Measurements from ENCODE around the gene MLC1.

Gene MLC1

DNA sequence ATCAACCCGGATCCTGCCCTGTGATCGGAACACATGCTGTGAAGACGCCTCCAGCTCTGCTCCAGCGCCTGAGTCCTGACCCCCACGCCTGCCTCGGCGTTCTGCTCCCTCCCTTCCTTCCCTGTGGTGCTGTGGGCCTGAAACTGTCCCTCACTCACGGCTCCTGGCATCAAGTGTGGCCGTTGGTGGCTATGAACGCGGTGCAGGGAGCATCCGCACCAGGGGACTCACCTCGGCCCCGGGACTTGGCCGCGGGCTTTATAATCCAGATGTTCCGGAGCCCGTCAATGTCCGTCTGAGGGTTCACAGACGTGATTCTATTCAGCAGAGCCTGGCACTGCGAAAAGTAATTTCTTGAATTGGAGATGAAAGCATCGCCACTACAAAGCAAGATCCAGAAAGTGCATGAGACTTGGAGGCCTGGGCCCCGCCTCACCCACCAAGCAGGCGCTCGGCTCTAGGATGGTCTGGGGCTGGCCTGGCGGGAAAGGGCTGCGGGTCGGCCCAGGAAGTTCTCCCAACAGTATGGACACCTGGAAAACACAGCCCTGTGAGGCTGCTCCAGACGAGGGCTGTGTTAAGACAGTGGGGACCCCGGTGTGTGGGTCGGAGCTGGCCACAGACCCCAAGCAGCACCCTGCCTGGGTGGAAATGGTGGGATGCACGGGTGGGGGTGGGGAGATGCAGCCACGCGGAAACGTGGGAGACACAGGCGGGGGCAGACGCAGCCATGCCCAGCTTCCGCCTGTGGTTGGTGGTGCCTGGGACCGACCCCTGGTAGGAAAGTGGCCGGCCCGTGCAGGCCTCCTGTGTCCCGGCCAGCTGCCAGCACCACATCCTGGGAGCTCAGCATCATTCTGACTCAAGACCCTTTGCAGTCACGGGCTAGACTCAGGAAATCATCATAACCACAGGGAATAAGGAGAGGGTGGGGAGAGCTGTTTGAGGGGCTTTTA, 50.8 kb downstream of the MLC1 start:
- no peak for DNase-seq

DNA sequence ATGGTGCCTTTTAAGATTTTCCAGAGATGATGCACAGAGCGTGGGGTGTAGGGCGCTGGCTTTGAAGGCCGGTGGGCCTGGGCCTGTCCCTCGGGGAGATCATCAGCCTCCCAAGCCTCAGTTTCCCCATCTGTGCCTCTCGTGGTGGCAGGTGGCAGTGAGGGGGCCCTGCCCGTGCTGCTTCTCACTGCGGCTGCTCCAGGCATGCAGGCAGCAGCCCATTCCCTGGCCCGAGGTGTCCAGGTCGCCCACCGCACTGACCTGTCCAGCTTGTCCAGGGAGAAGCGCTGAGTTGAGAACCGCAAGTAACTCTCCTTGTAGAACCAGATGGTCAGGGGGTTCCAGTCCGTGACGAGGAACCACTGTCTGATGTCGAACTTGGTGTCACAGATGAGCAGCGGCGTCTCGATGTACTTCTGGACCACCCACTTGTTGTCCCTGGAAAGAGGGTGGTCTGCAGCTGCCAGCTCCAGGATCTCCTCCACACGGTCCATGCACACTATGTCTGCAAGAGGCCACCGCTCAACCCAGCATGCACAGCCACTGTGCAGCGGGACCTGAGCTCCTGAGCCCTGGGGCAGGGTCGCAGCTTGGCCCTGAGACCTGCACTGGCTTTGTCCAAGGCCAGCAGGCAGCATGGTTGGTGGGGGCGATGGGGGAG, 52.2 kb downstream of the MLC1 start:
- DNase-seq, result no peak

DNA sequence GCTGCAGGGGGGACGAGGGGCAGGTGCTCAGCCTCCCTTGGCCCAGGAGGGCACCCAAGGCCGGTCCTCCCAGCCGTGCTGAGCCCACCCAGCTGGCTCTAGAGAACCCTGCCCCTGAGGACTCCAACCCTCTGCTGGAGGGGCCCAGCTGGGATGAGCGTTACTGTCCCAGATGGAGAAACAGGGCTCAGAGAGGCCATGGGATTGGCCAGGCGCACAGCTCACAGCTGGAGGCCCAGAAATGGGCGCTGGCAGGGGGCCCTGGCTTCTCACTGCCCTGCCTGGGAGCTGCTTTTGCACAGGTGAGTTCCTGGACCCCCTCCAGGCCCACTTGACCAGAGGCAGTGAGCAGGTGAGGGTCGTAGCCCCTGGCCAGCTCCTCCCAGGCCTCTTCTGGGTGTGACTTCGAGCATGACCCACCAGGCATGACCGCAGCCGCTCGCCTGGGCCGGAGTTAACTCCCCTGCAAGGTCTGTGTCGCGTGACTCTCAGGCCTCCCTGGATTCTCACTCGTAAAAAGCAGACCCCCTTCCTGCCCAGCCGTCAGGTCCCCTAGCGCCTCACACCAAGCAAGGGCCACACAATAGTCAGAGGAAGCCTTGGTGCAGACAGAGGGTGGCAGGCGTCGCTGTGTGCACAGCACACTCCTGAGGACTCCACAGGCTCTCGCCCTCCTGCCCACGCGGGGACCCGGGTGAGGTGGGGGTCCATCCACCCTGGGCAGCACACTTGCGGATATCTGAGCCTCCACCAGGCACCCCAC, 52.9 kb downstream of the MLC1 start:
- no peak for DNase-seq

DNA sequence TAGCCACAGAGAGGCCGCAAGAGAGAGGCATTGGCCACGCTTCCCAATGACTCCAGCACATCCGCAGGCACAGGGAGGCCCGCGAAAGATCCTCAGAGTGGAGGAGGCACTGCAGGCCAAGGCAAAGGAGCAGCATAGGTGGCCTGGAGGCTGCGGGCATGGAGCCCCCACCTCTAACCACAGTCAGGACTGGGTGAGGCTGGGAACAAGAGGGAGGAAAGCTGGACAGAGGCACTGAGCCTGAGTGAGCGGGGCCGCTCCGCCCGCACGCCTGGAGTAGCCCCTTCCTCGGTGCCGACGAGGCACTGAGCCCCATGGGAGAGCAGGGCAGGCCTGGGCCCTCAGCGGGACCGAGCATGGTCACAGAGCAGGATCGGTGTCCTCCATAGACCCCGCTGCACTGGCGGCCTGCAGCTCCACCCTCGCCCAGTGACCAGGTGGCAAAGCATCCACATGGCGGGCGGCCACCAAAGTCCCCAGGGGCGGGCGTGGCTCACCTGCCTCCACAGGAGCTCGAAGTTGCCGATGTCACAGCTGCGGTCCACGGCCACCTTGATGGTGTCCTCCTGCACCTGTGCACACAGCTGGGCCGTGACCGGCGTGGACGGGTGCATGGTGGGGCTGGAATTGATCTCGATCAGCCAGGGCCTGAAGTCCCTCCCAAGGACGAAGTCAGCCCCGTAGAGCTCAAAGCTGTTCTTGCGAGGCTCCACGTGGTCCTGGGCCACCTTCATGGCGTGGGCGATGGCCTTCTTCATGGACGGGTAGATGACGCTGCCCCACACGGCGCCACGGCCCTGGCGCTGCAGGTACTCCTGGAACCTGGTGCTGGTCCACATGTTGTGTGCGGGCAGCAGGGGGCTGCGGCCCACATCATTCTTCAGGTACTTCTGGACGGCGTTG, 53.8 kb downstream of the MLC1 start:
- no peak for DNase-seq

GRCh38 chr22:50030297-50031188, 54.7 kb downstream of the MLC1 start:
- no peak for DNase-seq

DNA sequence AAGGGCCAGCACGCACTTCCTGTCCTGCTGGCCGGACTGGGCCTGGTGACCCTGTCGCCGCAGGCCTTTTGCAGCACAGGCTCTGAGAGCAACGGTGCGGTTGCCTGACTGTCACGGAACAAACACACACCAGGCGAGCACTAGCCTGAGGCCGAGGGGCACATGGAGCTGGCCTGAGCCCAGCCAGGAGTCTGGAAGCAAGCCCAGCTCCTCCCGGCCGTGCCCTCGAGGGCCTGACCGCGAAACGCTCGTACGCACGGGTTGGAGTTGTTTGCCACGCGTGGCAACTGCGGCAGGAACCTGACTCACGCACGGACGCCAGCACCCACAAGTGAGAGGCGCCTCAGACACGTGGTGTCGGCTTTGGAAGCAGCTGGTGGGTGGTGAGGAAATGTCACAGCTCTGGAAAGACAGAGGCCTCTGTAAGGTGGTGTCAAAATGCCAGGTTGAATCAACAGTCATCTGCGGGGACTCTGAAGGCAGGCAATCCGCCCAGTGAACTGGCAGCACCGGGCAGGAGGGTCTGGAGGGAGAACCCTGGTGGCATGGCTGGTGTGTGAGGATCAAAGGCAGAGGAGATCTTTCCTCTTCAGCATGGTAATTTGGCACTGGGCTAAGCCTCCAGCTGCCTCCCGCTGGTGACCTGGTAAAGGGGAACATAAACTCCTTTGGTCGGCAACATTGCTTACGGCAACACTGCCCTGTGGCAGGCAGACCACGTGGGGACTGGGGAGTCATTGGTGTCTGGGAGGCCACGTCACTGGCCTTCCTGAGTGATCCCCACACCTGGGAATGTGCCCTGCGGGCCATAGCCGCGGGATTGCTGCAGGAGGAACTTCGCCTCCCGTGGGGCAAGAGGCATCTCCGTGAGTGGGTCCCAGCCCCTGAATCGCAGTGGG, 57.3 kb downstream of the MLC1 start:
- no peak for DNase-seq

DNA sequence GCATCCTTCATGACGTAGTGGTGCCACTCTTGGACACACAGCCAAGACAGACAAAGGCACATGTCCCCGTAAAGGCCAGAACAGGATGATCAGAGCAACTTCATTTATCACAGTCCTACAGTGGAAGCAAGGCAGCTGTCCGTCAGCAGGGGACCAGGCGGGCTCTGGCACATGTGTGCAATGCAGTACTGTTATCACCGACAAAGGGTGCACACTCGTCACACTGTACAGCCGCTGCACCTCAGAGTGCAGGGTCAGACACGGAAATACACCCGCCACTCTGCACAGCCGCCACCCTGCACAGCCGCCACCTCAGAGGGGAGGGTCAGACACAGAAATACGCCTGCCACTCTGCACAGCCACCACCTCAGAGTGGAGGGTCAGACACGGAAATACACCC, 59.2 kb downstream of the MLC1 start:
- no peak for DNase-seq

DNA sequence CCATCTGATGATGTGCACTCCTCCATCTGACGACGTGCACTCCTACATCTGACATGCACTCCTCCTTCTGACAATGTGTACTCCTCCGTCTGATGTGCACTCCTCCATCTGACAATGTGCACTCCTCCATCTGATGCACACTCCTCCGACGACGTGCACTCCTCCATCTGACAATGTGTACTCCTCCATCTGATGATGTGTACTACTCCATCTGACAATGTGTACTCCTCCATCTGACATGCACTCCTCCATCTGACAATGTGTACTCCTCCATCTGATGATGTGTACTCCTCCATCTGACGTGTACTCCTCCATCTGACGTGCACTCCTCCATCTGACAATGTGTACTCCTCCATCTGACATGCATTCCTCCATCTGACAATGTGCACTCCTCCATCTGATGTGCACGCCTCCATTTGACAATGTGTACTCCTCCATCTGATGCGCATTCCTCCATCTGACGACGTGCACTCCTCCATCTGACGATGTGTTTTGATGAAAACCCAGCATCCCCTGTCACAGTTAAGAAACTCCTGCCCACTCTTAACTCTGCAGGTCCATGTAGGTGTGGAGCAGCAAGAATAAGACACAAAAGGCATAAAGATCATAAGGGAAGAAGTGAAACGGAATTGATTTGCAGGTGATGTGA, 62.9 kb downstream of the MLC1 start:
- no peak for DNase-seq

DNA sequence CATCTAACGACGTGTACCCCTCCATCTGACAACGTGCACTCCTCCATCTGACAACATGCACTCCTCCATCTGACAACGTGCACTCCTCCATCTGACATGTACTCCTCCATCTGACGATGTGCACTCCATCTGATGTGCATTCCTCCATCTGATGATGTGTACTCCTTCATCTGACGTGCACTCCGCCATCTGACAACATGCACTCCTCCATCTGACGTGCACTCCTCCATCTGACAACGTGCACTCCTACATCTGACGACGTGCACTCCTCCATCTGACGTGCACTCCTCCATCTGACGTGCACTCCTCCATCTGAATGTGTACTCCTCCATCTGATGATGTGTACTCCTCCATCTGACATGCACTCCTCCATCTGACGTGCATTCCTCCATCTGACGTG, 64.6 kb downstream of the MLC1 start:
- DNase-seq, result no peak

GRCh38 chr22:50019316-50019715, 65.9 kb downstream of the MLC1 start:
- no peak for DNase-seq

GRCh38 chr22:50018608-50019285, 66.5 kb downstream of the MLC1 start:
- DNase-seq, result no peak

GRCh38 chr22:50017701-50018224, 67.5 kb downstream of the MLC1 start:
- no peak for DNase-seq

- DNase-seq, result no peak
Measured at GRCh38 chr22:50016988-50017700, 68.1 kb downstream of the MLC1 start.

DNA sequence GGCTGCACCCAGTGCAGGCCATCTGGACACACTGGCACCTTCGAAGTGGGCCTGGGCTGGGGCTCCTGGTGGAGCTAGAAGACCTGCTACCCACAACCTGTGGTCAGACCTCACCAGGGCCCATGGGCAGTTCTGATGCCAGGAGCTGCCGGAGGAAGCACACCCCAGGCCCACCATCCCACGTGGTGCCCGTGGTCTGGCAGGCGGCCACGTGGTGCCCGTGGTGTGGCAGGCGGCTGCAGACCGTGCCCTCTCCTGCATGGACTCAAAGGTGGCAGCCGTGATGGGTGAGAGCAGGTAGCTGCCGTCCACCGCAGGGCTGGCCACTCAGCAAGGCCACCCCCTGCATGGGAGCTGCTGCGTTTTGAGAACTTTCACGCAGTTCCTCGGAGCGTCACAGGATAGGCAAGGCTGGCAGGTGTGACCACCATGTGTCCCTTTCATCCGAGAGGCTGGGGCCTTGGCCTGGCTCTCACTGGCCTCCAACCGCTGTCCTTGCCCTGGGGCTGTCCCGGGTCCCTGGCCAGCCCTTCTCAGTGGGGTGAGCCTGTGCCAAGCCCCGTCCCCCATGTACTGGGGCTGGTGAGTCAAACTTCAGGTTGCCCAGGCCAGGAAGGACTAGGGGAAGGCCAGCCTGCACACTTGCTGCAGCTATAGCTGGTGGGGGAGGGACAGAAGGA, 68.8 kb downstream of the MLC1 start:
- no peak for DNase-seq

DNA sequence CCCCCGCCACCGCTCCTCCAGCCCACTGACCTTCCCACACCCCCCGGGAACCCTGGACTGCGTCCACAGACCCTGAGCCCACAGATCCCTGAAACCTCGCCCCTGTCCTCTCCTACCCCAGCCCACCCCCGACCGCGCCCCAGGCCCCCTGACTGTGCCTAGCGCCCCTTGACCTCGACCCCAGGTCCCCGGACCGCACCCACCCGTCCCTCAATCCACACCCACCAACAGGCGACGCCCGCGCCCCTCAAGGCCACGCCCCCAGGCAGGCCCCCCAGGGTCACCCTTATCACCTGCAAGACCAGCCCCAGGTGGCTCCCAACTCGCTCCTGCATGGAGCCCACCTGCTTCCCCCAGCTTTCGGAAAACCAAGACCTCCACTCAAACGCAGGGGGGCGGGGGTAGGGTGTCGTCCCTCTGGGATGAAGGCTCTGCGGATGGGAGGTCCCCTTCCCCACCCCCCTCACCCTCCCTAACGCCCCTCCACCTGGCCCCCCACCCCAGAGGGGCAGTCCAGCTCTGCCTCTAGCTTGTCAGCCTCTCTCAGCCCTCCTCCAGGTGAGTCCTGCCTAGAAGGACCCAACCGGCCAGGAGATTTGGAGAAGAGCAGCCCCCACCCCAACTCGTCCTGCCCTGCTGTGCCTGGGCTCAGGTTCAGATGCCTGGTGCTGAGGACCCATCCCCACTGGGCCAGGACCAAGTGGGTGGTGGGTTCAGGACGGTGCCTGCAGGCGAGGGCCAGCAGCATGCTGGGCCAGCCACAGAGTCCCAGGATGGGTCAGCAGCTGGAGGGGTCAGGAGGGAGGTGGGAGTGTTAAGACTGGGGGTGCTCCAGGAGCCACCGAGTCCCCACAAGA, 69.5 kb downstream of the MLC1 start:
- DNase-seq, result no peak

DNA sequence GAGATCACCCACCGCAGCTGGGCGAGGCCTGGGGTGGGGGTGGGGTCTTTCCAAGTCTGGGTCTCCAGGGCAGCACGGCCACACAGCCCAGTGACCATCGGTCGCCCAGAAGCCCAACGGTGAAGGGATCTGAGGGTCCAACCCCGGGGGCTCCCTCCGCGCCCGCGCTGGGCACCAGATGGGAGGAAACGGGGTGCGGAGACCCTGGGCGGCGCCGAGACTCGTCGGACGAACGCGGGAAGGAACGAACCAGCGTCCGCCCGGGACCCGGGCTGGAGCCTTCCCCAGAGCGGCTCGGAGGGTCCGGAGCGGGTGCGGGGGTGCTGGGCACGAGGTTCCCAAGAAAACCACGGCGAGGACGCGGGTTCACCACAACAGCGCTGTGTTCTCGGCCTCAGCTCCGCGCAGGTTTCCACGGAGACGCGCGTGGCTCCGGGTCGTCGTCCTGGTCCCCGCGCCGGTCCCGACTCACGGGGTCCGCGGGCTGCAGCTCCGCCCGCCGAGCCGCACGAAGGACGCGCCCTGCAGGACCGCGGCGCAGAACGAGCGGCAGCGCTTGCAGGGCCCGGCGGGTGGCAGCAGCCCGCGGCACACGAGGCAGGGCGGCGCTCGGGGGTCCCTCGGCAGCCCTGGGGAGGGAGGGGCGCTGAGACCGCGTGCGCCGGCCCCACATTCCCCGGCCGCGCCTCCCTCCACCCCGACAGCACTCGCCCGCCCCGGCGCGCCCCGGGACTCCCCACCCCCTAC, 70.4 kb downstream of the MLC1 start:
- no peak for DNase-seq

Measured in NCI-H446 treated with DMSO at 0.1 percent for 48 hours (cell line).